ENCODE results near the gene HOXA3. TPM values are rescaled to one million over a fixed set of nuclear protein-coding genes. Genes with fewer than 3 reads are reported as not detected.

Gene HOXA3
- total and polyA plus RNA-seq, 9 of the 15 experiments (the other 6 are each of a cell fraction or from before 2014, with no cell fraction given) = 0.04 to 0.13 TPM; not detected in 7

- CTCF ChIA-PET (ENCODE audit: low intra/inter-chr PET ratio) = no interaction called here
- intact Hi-C loops (cut with micrococcal nuclease) = loop anchor here (5.0 kb wide), 3 partner anchors 300 to 1270 kb away; partner anchors contain the start of genes SKAP2 and SNX10
- Histone ChIP-seq H3K79me2 (ENCODE audit: control insufficient read depth, insufficient read depth, low read length) (no peaks in the 10 kb centered on the region), H2AFZ (ENCODE audit: low read depth, low read length) (no peak overlapping the region), H3K9me1 (ENCODE audit: control insufficient read depth, insufficient read depth, low read length) (no peaks in the 10 kb centered on the region), H3K4me3 (no peak overlapping the region), H3K27me3 (ENCODE audit: control insufficient read depth in 2 of 2, insufficient read depth in 2 of 2, low read length in 2 of 2) (peaks cover 29 to 75% of the 10 kb centered on the region in 2 experiments), H3K36me3 (ENCODE audit: control insufficient read depth, insufficient read depth, low read length) (no peaks in the 10 kb centered on the region), H3K4me2 (ENCODE audit: insufficient read depth, low read length) (no peak overlapping the region), H3K9ac (ENCODE audit: insufficient read depth in 1 of 2, low read depth in 2 of 2, low read length in 2 of 2) (no peak overlapping the region), H3K27ac (ENCODE audit: extremely low read depth, low read depth, low read length) (no peak overlapping the region), H3K9me3 (replicated peaks; ENCODE audit: control insufficient read depth, insufficient read depth, low read depth, low read length) (no peaks in the 10 kb centered on the region), H3K4me1 (replicated peaks in 1 of 2; ENCODE audit: control insufficient read depth in 2 of 2, insufficient read depth in 2 of 2, low read length in 2 of 2) (peaks cover 0 to 26% of the 10 kb centered on the region in 2 experiments; a peak in 2 of 5 replicates), H4K20me1 (replicated peaks; ENCODE audit: control insufficient read depth, insufficient read depth, low read length) (no peaks in the 10 kb centered on the region)
- DNase-seq (ENCODE audit: extremely low read depth in 1 of 4, low spot score in 3 of 4) (no peak), FAIRE-seq (no peak), ATAC-seq (no peak)
- TF ChIP-seq SNIP1 (IDR thresholded peaks at IDR 0.05; ENCODE audit: low read depth) (no peak), TCF7 (IDR thresholded peaks at IDR 0.05; ENCODE audit: borderline replicate concordance) (no peak), PTTG1 (tag; IDR thresholded peaks at IDR 0.05; ENCODE audit: low read depth) (no peak)
- 9% methylated on average over 7 of the region's 7 CpGs for WGBS (ENCODE audit: insufficient coverage, low coverage, missing lambda C conversion rate)
- no TSS peak for BruUV-seq (replicated peaks)
- POLR2A ChIA-PET = interaction anchor here (0.6 to 1.5 kb wide), 4 partner anchors 13 to 476 kb away, joined by 3 to 4 read pairs (median 3); partner anchors contain the start of gene HOXA5
- in situ Hi-C loops (cut with MboI) = loop anchor here (25.0 kb wide), 3 partner anchors 650 to 1275 kb away; no protein-coding TSS in a partner anchor
These were observed 10.3 kb upstream of the HOXA3 start for GRCh38 chr7:27162561-27163287.

Data from K562 (cell line).